Activated CD4-positive, alpha-beta T cell treated with anti-CD3 and anti-CD28 coated beads for 36 hours (primary cell): ENCODE measurements around the gene C16orf46. TPM values are rescaled to one million over a fixed set of nuclear protein-coding genes. Genes with fewer than 3 reads are reported as not detected.

Source experiments
- ATAC-seq: fragments of 200-7000 bp; cut with Tn5 transposase; one replicate; pipeline ENCODE4 v1.10.0; 2021; ENCODE audit warnings: mild to moderate bottlenecking, moderate library complexity
- CTCF ChIA-PET: fragments of 350-600 bp; sonication (Branson Sonifier 250); formaldehyde crosslinking; loops from one replicate; lab custom pipeline; 2021; ENCODE audit warnings: antibody characterized with exemption; lab: Charles Lee
- POLR2A ChIA-PET: fragments of 350-600 bp; sonication (Branson Sonifier 250); formaldehyde crosslinking; loops from one replicate; lab custom pipeline; 2021; ENCODE audit warnings: antibody characterized with exemption, inconsistent platforms; lab: Charles Lee
- DNase-seq: peaks from one replicate; pipeline ENCODE4 v3.0.0-alpha.2; 2020
- H3K27ac Mint-ChIP-seq: one replicate; pipeline ENCODE4 v1.8.0; 2021; ENCODE audit warnings: mixed read lengths
- H3K27me3 Mint-ChIP-seq: one replicate; pipeline ENCODE4 v1.8.0; 2021; ENCODE audit warnings: mixed read lengths
- H3K36me3 Mint-ChIP-seq: one replicate; pipeline ENCODE4 v1.8.0; 2021; ENCODE audit warnings: low read depth, mixed read lengths
- H3K4me1 Mint-ChIP-seq: one replicate; pipeline ENCODE4 v1.8.0; 2021; ENCODE audit warnings: mixed read lengths
- H3K4me3 Mint-ChIP-seq: one replicate; pipeline ENCODE4 v1.8.0; 2021; ENCODE audit warnings: mild to moderate bottlenecking, moderate library complexity, mixed read lengths
- H3K9me3 Mint-ChIP-seq: one replicate; pipeline ENCODE4 v1.8.0; 2021; ENCODE audit warnings: low read depth, mixed read lengths
- intact Hi-C, 2 experiments: fragments of 100-400 bp; cut with DNase I in 1 of 2; cut with micrococcal nuclease in 1 of 2; formaldehyde crosslinking; loops; one replicate each; pipeline versions ENCODE4 v1.14.2 to v1.15.1; 2022 to 2024; cut with DNase I, micrococcal nuclease
- total RNA-seq, 2 experiments: library from RNA; stranded (reverse); gene quantifications; one replicate each; pipeline ENCODE4 v1.2.3, GENCODE V29; 2021

Gene C16orf46
- total RNA-seq, 2 experiments from 2014 or later: 0.28 to 0.34 TPM

GRCh38 chr16:81099958-81100357, 22.9 kb upstream of the C16orf46 start:
- CTCF ChIA-PET: interaction anchor here (1.0 kb wide), 2 partner anchors 23 to 161 kb away, joined by 3 read pairs; partner anchors contain the start of gene C16orf46

DNA sequence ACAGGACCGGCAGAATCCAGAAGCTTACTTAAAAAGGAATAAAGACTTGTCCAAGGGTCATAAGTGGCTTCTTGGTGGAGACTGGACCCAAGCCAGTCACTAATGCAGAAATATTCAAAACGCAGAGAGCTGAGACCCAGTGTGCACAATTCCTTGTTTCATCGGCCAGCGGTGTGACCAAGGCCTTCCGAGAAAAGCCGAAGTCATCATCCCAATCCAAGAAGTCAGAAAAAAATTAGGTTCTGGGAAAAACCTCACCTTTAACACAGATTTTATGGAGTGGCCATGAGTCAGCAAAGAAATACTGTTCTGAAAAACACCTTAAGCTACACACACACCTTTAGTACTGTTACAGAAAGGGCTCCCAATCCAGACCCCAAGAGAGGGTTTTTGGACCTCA, 20.2 kb upstream of the C16orf46 start:
- DNase-seq (no peak), ATAC-seq (no peak)
- CTCF ChIA-PET: no interaction called here
- POLR2A ChIA-PET: no interaction called here
- H3K9me3 Mint-ChIP-seq: no peaks in the 10 kb centered on the region
- intact Hi-C loops: loop anchor here in 1 of 2 experiments (2.0 kb wide), 3 partner anchors 218 to 556 kb away; partner anchors contain the start of genes DYNLRB2 and GAN
- no peak overlapping the region for H3K27ac Mint-ChIP-seq
- no peaks in the 10 kb centered on the region for H3K27me3 Mint-ChIP-seq
- peaks cover 4% of the 10 kb centered on the region for H3K36me3 Mint-ChIP-seq
- H3K4me3 Mint-ChIP-seq: no peak overlapping the region
- peaks cover 13% of the 10 kb centered on the region for H3K4me1 Mint-ChIP-seq

More at GRCh38 chr16:81099958-81100357, 22.9 kb upstream of the C16orf46 start:
- peaks cover 9% of the 10 kb centered on the region for H3K4me1 Mint-ChIP-seq
- H3K27me3 Mint-ChIP-seq: peaks cover 3% of the 10 kb centered on the region
- H3K36me3 Mint-ChIP-seq: no peaks in the 10 kb centered on the region
- DNase-seq: no peak
- no peak for ATAC-seq
- H3K9me3 Mint-ChIP-seq: no peaks in the 10 kb centered on the region
- POLR2A ChIA-PET: no interaction called here
- no peak overlapping the region for H3K4me3 Mint-ChIP-seq
- H3K27ac Mint-ChIP-seq: no peak overlapping the region
- intact Hi-C loops: no loop called here

- Mint-ChIP-seq H3K4me3 (peak overlapping the region; percentile 58), H3K4me1 (peaks cover 16% of the 10 kb centered on the region), H3K27me3 (no peaks in the 10 kb centered on the region), H3K9me3 (no peaks in the 10 kb centered on the region), H3K36me3 (peaks cover 4% of the 10 kb centered on the region), H3K27ac (peak overlapping the region; percentile 78)
- ChIA-PET CTCF (no interaction called here), POLR2A (no interaction called here)
- DNase-seq (no peak), ATAC-seq (no peak)
- intact Hi-C loops: loop anchor here (1.0 to 2.0 kb wide), 8 partner anchors 19 to 650 kb away; partner anchors contain the start of genes ATMIN (in 2 of the 2), CENPN (in 2 of the 2), C16orf46 (in 1 of the 2) and DYNLRB2 (in 1 of the 2)
Measured at GRCh38 chr16:81096715-81097208, 19.7 kb upstream of the C16orf46 start.

GRCh38 chr16:81095953-81096714, 19.1 kb upstream of the C16orf46 start, which contains the start of gene GCSH:
TSS of gene GCSH (minus strand) at chr16:81096395. CDS start at chr16:81096278, 117 bp downstream.
- intact Hi-C loops: loop anchor here (1.0 to 2.0 kb wide), 8 partner anchors 19 to 650 kb away; partner anchors contain the start of genes ATMIN (in 2 of the 2), CENPN (in 2 of the 2), C16orf46 (in 1 of the 2) and DYNLRB2 (in 1 of the 2)
- peak within 1 kb of the TSS; percentile 72 for H3K4me3 Mint-ChIP-seq
- CTCF ChIA-PET: no interaction called here
- no peaks in the 10 kb centered on the region for H3K27me3 Mint-ChIP-seq
- DNase-seq (peak; percentile 99), ATAC-seq (peak; percentile 99)
- H3K4me1 Mint-ChIP-seq: peaks cover 16% of the 10 kb centered on the region
- no peaks in the 10 kb centered on the region for H3K9me3 Mint-ChIP-seq
- POLR2A ChIA-PET: no interaction called here
- peaks cover 4% of the 10 kb centered on the region for H3K36me3 Mint-ChIP-seq
- peak within 1 kb of the TSS; percentile 78 for H3K27ac Mint-ChIP-seq

DNA sequence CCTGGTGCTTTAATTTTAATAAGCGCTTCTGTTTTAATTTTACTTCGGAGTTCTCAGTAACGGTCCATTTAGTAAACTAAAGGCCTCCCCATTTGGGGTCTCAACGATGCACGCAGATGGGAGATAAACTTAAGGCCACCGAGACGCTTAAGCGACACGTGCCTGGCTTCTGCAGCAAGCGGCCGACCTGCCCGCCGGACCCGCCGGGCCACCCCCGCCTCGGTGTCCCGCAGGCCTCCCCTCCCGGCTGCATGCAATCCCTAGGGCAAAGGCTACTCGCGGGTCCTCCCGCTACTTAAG, 18.6 kb upstream of the C16orf46 start:
- ChIA-PET CTCF (interaction anchor here (1.3 kb wide), 1 partner anchor 92 kb away, joined by 4 read pairs; no protein-coding TSS in a partner anchor), POLR2A (interaction anchor here (1.7 kb wide), 1 partner anchor 19 kb away, joined by 15 read pairs; the partner anchor contains the start of gene C16orf46)
- DNase-seq (no peak), ATAC-seq (no peak)
- Mint-ChIP-seq H3K9me3 (no peaks in the 10 kb centered on the region), H3K27me3 (no peaks in the 10 kb centered on the region), H3K36me3 (peaks cover 4% of the 10 kb centered on the region), H3K27ac (no peak overlapping the region), H3K4me3 (peak overlapping the region; percentile 72), H3K4me1 (peaks cover 16% of the 10 kb centered on the region)
- intact Hi-C loops: no loop called here

DNA sequence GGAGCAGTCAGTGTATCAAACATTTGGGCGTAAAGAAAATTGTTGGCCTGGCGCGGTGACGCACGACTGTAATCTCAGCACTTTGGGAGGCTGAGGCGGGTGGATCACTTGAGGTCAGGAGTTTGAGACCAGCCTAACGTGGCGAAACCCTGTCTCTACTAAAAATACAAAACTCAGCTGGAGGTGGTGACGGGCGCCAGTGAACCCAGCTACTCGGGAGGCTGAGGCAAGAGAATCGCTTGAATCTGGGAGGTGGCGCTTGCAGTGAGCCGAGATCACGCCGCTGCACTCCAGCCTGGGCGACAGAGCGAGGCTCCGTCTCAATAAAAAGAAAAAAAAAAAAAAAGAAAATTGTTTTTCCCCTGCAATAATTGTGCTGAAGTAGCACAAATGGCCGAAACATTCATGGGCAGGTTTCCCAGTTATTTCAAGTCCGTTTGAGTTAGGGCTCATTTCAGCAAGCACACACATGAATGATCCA, 17.8 kb upstream of the C16orf46 start:
- ATAC-seq (no peak), DNase-seq (no peak)
- intact Hi-C loops: no loop called here
- Mint-ChIP-seq H3K4me1 (peaks cover 16% of the 10 kb centered on the region), H3K4me3 (peak overlapping the region; percentile 72), H3K27me3 (no peaks in the 10 kb centered on the region), H3K9me3 (no peaks in the 10 kb centered on the region), H3K27ac (no peak overlapping the region), H3K36me3 (peaks cover 4% of the 10 kb centered on the region)
- CTCF ChIA-PET: interaction anchor here (1.1 to 1.3 kb wide), 2 partner anchors 17 to 91 kb away, joined by 4 read pairs; no protein-coding TSS in a partner anchor
- POLR2A ChIA-PET: interaction anchor here (1.7 kb wide), 1 partner anchor 18 kb away, joined by 15 read pairs; the partner anchor contains the start of gene C16orf46

DNA sequence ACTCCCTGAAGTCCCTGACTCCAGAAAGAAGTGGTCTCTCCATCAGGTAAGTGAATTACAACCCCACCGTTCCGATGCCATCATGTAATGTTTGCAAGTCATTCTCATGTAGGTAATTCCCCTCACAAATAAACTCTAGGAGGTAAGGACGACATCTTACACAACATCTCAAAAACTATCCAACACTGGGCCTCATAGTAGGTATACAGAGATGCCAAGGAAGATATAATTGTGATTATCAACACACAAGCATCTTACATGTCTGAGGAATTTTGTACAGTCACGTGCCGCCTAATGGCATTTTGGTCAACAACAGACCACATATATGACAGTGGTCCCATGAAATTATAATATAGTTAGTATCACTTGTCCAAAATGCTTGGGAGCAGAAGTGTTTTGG, 11.8 kb upstream of the C16orf46 start:
- no peaks in the 10 kb centered on the region for H3K27me3 Mint-ChIP-seq
- ChIA-PET POLR2A (no interaction called here), CTCF (no interaction called here)
- peaks cover 3% of the 10 kb centered on the region for H3K4me1 Mint-ChIP-seq
- H3K36me3 Mint-ChIP-seq: peaks cover 5% of the 10 kb centered on the region
- H3K9me3 Mint-ChIP-seq: no peaks in the 10 kb centered on the region
- no peak for ATAC-seq
- no peak for DNase-seq
- no peak overlapping the region for H3K4me3 Mint-ChIP-seq
- H3K27ac Mint-ChIP-seq: no peak overlapping the region
- intact Hi-C loops: no loop called here

- Mint-ChIP-seq H3K36me3 (no peaks in the 10 kb centered on the region), H3K9me3 (no peaks in the 10 kb centered on the region), H3K27ac (no peak overlapping the region), H3K27me3 (no peaks in the 10 kb centered on the region), H3K4me3 (no peak overlapping the region), H3K4me1 (peaks cover 3% of the 10 kb centered on the region)
- CTCF ChIA-PET: no interaction called here
- DNase-seq: no peak
- ATAC-seq: no peak
- POLR2A ChIA-PET: no interaction called here
- intact Hi-C loops: no loop called here
Measured at GRCh38 chr16:81081014-81081413, 4.0 kb upstream of the C16orf46 start.

DNA sequence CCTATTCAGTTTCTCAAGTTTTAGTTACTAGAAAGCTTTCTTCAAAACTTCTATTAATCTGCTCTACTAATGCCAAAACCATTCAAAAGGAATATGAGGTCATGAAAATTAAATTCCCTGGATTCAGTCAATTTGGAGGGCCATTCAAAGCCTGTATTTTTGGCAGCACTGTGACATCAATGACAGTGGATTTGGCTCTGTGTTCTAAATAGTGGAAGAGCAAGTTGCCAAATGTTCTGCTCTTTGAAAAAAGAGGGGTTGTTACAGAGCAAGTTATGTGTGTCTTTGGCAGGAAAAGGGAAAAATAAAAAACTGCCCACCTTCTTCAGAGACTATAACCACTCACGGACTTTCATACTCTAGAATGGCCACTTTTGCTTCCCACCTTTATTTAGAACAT, 3.2 kb upstream of the C16orf46 start:
- H3K9me3 Mint-ChIP-seq: no peaks in the 10 kb centered on the region

GRCh38 chr16:81076566-81077075, 417 bp downstream of the C16orf46 start:
- DNase-seq: peak; percentile 96
- POLR2A ChIA-PET: interaction anchor here (0.6 to 1.5 kb wide), 3 partner anchors 18 to 582 kb away, joined by 3 to 15 read pairs (median 10); partner anchors contain the start of gene ATMIN
- CTCF ChIA-PET: interaction anchor here (0.9 to 5.4 kb wide), 6 partner anchors 23 to 135 kb away, joined by 3 to 51 read pairs (median 3); partner anchors contain the start of gene ATMIN
- Mint-ChIP-seq H3K27ac (no peak overlapping the region), H3K4me3 (no peak overlapping the region), H3K4me1 (peaks cover 7% of the 10 kb centered on the region), H3K27me3 (no peaks in the 10 kb centered on the region), H3K36me3 (no peaks in the 10 kb centered on the region), H3K9me3 (no peaks in the 10 kb centered on the region)
- intact Hi-C loops: loop anchor here (1.0 to 2.0 kb wide), 7 partner anchors 20 to 536 kb away; partner anchors contain the start of genes ATMIN (in 2 of the 2), CENPN (in 2 of the 2), GCSH (in 2 of the 2) and CMIP (in 1 of the 2)
- peak; percentile 88 for ATAC-seq

More for the DNA sequence above, 3.2 kb upstream of the C16orf46 start:
- no peaks in the 10 kb centered on the region for H3K27me3 Mint-ChIP-seq
- ATAC-seq (no peak), DNase-seq (no peak)
- no peak overlapping the region for H3K4me3 Mint-ChIP-seq
- H3K4me1 Mint-ChIP-seq: peaks cover 7% of the 10 kb centered on the region
- ChIA-PET POLR2A (no interaction called here), CTCF (no interaction called here)
- H3K36me3 Mint-ChIP-seq: no peaks in the 10 kb centered on the region
- no peak overlapping the region for H3K27ac Mint-ChIP-seq
- intact Hi-C loops: no loop called here
